Measurements from ENCODE around the gene ASCL3.
"Not testable (repeated sequence)": the region's sequence is repeated elsewhere in the genome, so short reads cannot be mapped to it uniquely, and the experiment has no call there.

The ASCL3 gene

GRCh38 chr11:8942518-8943066 is at the start of gene ASCL3:
ASCL3 (minus strand) TSS chr11:8943016; CDS start chr11:8938161, 4,855 bp downstream.
- H3K4me3 ChIP-seq (ENCODE audit: low read length), result no peak within 1 kb of the TSS
- TF ChIP-seq CTCF (conservative IDR thresholded peaks at IDR 0.05; ENCODE audit: low read depth, low read length), result no peak
- DNase-seq (ENCODE audit: low read depth), result no peak

GRCh38 chr11:8989453-8989852 is 46.6 kb upstream of the ASCL3 start:
- no peak for DNase-seq (ENCODE audit: low read depth)
- no peak for TF ChIP-seq CTCF (conservative IDR thresholded peaks at IDR 0.05; ENCODE audit: low read depth, low read length)
- no peak overlapping the region for H3K4me3 ChIP-seq (ENCODE audit: low read length)

- no peak overlapping the region for H3K4me3 ChIP-seq (ENCODE audit: low read length)
- no peak for DNase-seq (ENCODE audit: low read depth)
- TF ChIP-seq CTCF (conservative IDR thresholded peaks at IDR 0.05; ENCODE audit: low read depth, low read length), result no peak
Measured at GRCh38 chr11:8988329-8989234, 45.8 kb upstream of the ASCL3 start.

GRCh38 chr11:8987446-8987845 is 44.6 kb upstream of the ASCL3 start:
- no peak overlapping the region for H3K4me3 ChIP-seq (ENCODE audit: low read length)
- TF ChIP-seq CTCF (conservative IDR thresholded peaks at IDR 0.05; ENCODE audit: low read depth, low read length), result no peak
- no peak for DNase-seq (ENCODE audit: low read depth)

- not testable (repeated sequence) for DNase-seq (ENCODE audit: low read depth); H3K4me3 ChIP-seq (ENCODE audit: low read length)
Measured at GRCh38 chr11:8986772-8987171, 44.0 kb upstream of the ASCL3 start.

GRCh38 chr11:8985462-8985861 is 42.6 kb upstream of the ASCL3 start:
- no peak for DNase-seq (ENCODE audit: low read depth)
- H3K4me3 ChIP-seq (ENCODE audit: low read length), result no peak overlapping the region
- no peak for TF ChIP-seq CTCF (conservative IDR thresholded peaks at IDR 0.05; ENCODE audit: low read depth, low read length)

GRCh38 chr11:8983552-8983951 is 40.7 kb upstream of the ASCL3 start:
- H3K4me3 ChIP-seq (ENCODE audit: low read length), result no peak overlapping the region
- DNase-seq (ENCODE audit: low read depth), result no peak
- TF ChIP-seq CTCF (conservative IDR thresholded peaks at IDR 0.05; ENCODE audit: low read depth, low read length), result no peak
